ENCODE data around the gene DOCK2. TPM values are rescaled to one million over a fixed set of nuclear protein-coding genes. Genes with fewer than 3 reads are reported as not detected.

DOCK2 gene
- total and polyA plus RNA-seq, 2 of the 8 experiments (the other 6 are each of a cell fraction or from before 2014, with no cell fraction given) = 3.9 to 5.7 TPM

GRCh38 chr5:169745441-169746146 lies 108.5 kb downstream of the DOCK2 start:
- FAIRE-seq = no peak
- CTCF ChIA-PET (ENCODE audit: partially characterized antibody) = interaction anchor here (2.0 kb wide), 1 partner anchor 235 kb away, joined by 7 read pairs; the partner anchor contains the start of gene INSYN2B
- no peak overlapping the region for H2BK5ac ChIP-seq (ENCODE audit: low read depth, low read length)
- TF ChIP-seq CTCF (IDR thresholded peaks at IDR 0.05; ENCODE audit: control extremely low read depth in 1 of 3, insufficient read depth in 1 of 3, low read depth in 1 of 3, low read length in 3 of 3) (no peak), EP300 (IDR thresholded peaks at IDR 0.05; ENCODE audit: borderline replicate concordance in 1 of 2, low read depth in 2 of 2, low read length in 2 of 2) (no peak), E2F6 (IDR thresholded peaks at IDR 0.05) (no peak), TBP (IDR thresholded peaks at IDR 0.05; ENCODE audit: low read depth, low read length) (no peak), SIN3A (conservative IDR thresholded peaks at IDR 0.05 in 1 of 2, IDR thresholded peaks at IDR 0.05 in 1 of 2; ENCODE audit: low read depth in 1 of 2, low read length in 2 of 2) (no peak), POLR2A (IDR thresholded peaks at IDR 0.05; ENCODE audit: control extremely low read depth in 1 of 2, low read depth in 2 of 2, low read length in 2 of 2) (no peak), HDAC2 (IDR thresholded peaks at IDR 0.05; ENCODE audit: borderline replicate concordance in 1 of 2, low read depth in 2 of 2, low read length in 2 of 2) (no peak), ATF3 (IDR thresholded peaks at IDR 0.05; ENCODE audit: insufficient read depth, low read depth, low read length) (no peak)

More at GRCh38 chr5:169745441-169746146, 108.5 kb downstream of the DOCK2 start:
- no peak overlapping the region for H2BK15ac ChIP-seq (ENCODE audit: low read length)
- H3K23me2 ChIP-seq (ENCODE audit: low read depth, low read length) = no peaks in the 10 kb centered on the region
- 93% methylated on average over 6 of the region's 6 CpGs; no CpG with 5 or more reads in 1 of the 2 experiments for WGBS, 2 experiments (ENCODE audit: extremely low coverage in 1 of 2, insufficient coverage in 1 of 2, insufficient read length in 1 of 2, insufficient replicate concordance in 2 of 2, low coverage in 1 of 2, low lambda C conversion rate in 2 of 2, missing lambda C conversion rate in 1 of 2)
- H3K56ac ChIP-seq (replicated peaks; ENCODE audit: insufficient read length, low read depth, low read length) = no peak overlapping the region
- no peak overlapping the region for H2AK5ac ChIP-seq (ENCODE audit: low read depth, low read length)
- H3K23ac ChIP-seq (ENCODE audit: insufficient read length) = no peak overlapping the region
- no peak overlapping the region for H3K9ac ChIP-seq (replicated peaks in 1 of 4; ENCODE audit: extremely low read depth in 1 of 4, low read depth in 3 of 4, low read length in 3 of 4)
- H4K5ac ChIP-seq (ENCODE audit: insufficient read length, low read depth, low read length) = no peak overlapping the region
- no peak overlapping the region for H3K4me2 ChIP-seq (ENCODE audit: insufficient read depth in 1 of 2, low read depth in 2 of 2, low read length in 2 of 2)
- H4K20me1 ChIP-seq (replicated peaks in 1 of 2; ENCODE audit: control insufficient read depth in 1 of 2, insufficient read depth in 2 of 2, low read length in 2 of 2) = peaks cover 0 to 2% of the 10 kb centered on the region in 2 experiments
- H3K79me1 ChIP-seq (ENCODE audit: low read depth, low read length) = no peaks in the 10 kb centered on the region
- no peak for DNase-seq (ENCODE audit: low read depth in 1 of 2, low spot score in 2 of 2)
- H3K4me1 ChIP-seq (replicated peaks in 1 of 4; ENCODE audit: control insufficient read depth in 3 of 4, insufficient read depth in 4 of 4, low read length in 3 of 4) = no peaks in the 10 kb centered on the region; a peak in 3 of 7 replicates
- H3K36me3 ChIP-seq (ENCODE audit: control insufficient read depth in 2 of 4, insufficient read depth in 4 of 4, low read length in 3 of 4) = no peaks in the 10 kb centered on the region
- no peak overlapping the region for H2AFZ ChIP-seq (ENCODE audit: low read length)
- no peaks in the 10 kb centered on the region for H3K27me3 ChIP-seq (replicated peaks in 1 of 4; ENCODE audit: control insufficient read depth in 3 of 4, extremely low read depth in 1 of 4, insufficient read depth in 3 of 4, low read length in 3 of 4)
- no peak overlapping the region for H4K91ac ChIP-seq (replicated peaks; ENCODE audit: insufficient read length, low read length)
- H2BK120ac ChIP-seq (replicated peaks; ENCODE audit: low read depth, low read length) = no peak overlapping the region
- H3K4me3 ChIP-seq (ENCODE audit: extremely low read depth in 1 of 4, insufficient read depth in 2 of 4, low read depth in 3 of 4, low read length in 4 of 4) = no peak overlapping the region
- H3K18ac ChIP-seq (ENCODE audit: extremely low read depth, low read length) = no peak overlapping the region
- no peak overlapping the region for H2BK20ac ChIP-seq (ENCODE audit: low read length)
- H3K14ac ChIP-seq (ENCODE audit: insufficient read length) = no peak overlapping the region
- no peaks in the 10 kb centered on the region for H3K9me3 ChIP-seq (ENCODE audit: insufficient read depth in 2 of 2, low read depth in 1 of 2, low read length in 1 of 2)
- POLR2A ChIA-PET (ENCODE audit: partially characterized antibody) = no interaction called here
- H3K79me2 ChIP-seq (ENCODE audit: control insufficient read depth in 1 of 2, insufficient read depth in 2 of 2, low read length in 2 of 2) = no peaks in the 10 kb centered on the region
- no peak overlapping the region for H4K8ac ChIP-seq (ENCODE audit: extremely low read depth, insufficient read depth, low read length)
- no peak overlapping the region for H3K27ac ChIP-seq (ENCODE audit: low read depth, low read length)
- H3K4ac ChIP-seq (replicated peaks; ENCODE audit: insufficient read length, low read depth, low read length) = no peak overlapping the region
- no peak overlapping the region for H2BK12ac ChIP-seq (ENCODE audit: low read depth, low read length)
